Middle frontal gyrus (tissue), 1 donor: Measurements from ENCODE around the gene CDH8.
"Not testable (repeated sequence)": the region's sequence is repeated elsewhere in the genome, so short reads cannot be mapped to it uniquely, and the experiment has no call there.

ENCODE experiments used
- DNase-seq: peaks from one replicate; pipeline ENCODE4 v3.0.0-alpha.2; 2015; ENCODE audit warnings: low spot score; ENCODE audit errors: extremely low spot score

Gene CDH8

GRCh38 chr16:61862221-61863155, 173.8 kb downstream of the CDH8 start:
- peak; percentile 47 for DNase-seq

- no peak for DNase-seq
These were observed 177.2 kb downstream of the CDH8 start for GRCh38 chr16:61858988-61859387.

GRCh38 chr16:61842666-61843065, 193.6 kb downstream of the CDH8 start:
- DNase-seq: no peak

- DNase-seq: peak; percentile 36
These were observed 199.3 kb downstream of the CDH8 start for GRCh38 chr16:61836804-61837393.

- DNase-seq: no peak
These were observed 202.2 kb downstream of the CDH8 start for GRCh38 chr16:61834082-61834481.

- no peak for DNase-seq
These were observed 204.8 kb downstream of the CDH8 start for GRCh38 chr16:61831351-61831917.

GRCh38 chr16:61829631-61830030, 206.6 kb downstream of the CDH8 start:
- DNase-seq: no peak

GRCh38 chr16:61823326-61823725, 212.9 kb downstream of the CDH8 start:
- no peak for DNase-seq

GRCh38 chr16:61820820-61821219, 215.4 kb downstream of the CDH8 start:
- DNase-seq: no peak

GRCh38 chr16:61820398-61820797, 215.8 kb downstream of the CDH8 start:
- no peak for DNase-seq

GRCh38 chr16:61818850-61819249, 217.4 kb downstream of the CDH8 start:
- DNase-seq: no peak

GRCh38 chr16:61817583-61818278, 218.5 kb downstream of the CDH8 start:
- no peak for DNase-seq

GRCh38 chr16:61814726-61815347, 221.4 kb downstream of the CDH8 start:
- DNase-seq: no peak

GRCh38 chr16:61813339-61813738, 222.9 kb downstream of the CDH8 start:
- DNase-seq: no peak

- no peak for DNase-seq
These were observed 224.0 kb downstream of the CDH8 start for GRCh38 chr16:61812251-61812650.

GRCh38 chr16:61807551-61807950, 228.7 kb downstream of the CDH8 start:
- no peak for DNase-seq

- not testable (repeated sequence) for DNase-seq
These were observed 235.0 kb downstream of the CDH8 start for GRCh38 chr16:61801217-61801616.

- DNase-seq: no peak
These were observed 237.5 kb downstream of the CDH8 start for GRCh38 chr16:61798741-61799140.

- DNase-seq: no peak
These were observed 238.2 kb downstream of the CDH8 start for GRCh38 chr16:61797961-61798507.

GRCh38 chr16:61797296-61797795, 238.9 kb downstream of the CDH8 start:
- no peak for DNase-seq
